HG02852 (cell line): ENCODE results near the gene ZNF74.

ENCODE experiments used
- ATAC-seq: cut with Tn5 transposase; IDR thresholded peaks from one replicate; pipeline ENCODE4 v1.9.1; 2021; ENCODE audit warnings: mild to moderate bottlenecking, moderate library complexity; ENCODE audit not compliant: unreplicated experiment

The ZNF74 gene

DNA sequence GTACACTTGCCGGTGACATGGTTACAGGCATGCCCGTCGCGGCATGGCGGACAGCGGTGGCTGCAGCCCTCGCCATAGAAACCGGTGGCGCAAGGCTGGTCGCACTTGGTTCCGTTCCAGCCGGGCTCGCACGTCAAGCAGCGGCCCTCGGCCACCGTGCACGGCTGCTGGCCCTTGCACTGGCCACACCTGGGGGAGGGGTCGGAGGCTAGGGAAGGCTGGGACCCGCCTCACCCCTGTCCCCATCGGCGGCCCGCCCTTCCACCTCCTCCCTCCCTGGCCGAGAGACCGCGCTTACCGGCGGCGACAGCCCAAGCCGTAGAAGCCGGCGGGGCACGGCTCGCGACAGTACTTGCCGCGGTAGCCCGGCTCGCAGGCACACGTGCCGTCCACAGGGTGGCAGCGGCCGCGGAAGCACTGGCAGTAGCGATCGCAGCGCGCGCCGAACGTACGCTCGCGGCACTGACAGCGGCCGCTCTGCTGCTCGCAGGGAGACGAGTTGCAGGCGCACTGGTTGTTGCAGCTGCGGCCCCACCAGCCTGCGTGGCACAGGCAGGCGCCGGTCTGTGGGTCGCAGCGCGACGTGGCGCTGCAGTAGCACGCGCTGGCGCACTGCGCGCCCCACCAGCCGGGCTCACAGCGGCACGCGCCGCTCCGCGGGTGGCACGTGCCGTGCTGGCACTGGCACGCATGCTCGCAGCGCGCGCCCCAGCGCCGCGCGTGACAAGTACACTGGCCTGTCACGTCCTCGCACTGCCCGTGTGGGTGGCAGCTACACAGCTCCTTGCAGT lies 37.0 kb downstream of the ZNF74 start:
- no peak for ATAC-seq

DNA sequence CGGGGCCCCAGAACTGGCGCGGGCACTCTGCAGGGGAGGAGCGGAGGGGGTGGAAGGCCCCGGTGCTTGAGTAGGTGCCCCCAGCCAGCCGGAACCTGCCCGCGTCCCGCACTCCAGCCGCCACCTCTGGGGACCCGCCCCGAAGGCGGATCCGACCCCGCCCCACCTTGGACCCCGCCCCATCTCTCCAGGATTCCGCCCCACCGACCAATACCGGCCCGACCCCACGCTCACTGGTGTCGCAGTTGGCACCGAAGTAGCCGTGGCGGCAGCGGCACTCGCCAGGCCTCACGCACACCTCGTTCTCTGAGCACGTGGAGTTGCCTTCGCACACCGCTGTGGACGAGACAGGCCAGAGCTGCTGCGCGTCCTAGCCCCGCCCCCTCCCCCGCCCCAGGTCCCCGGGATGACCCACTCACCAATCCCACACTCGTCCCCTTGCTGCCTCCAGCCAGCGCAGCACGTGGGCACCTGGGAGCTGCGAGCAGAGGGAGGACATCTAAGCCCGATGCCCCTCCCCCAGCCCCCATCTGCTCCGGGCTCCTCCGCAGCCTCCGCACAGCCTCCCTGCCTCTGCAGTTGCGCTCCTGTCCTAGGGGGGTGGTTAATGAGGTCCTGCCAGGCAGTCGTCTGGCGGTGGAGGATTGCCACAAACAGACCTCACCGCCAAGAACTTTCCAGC lies 37.7 kb downstream of the ZNF74 start:
- no peak for ATAC-seq

DNA sequence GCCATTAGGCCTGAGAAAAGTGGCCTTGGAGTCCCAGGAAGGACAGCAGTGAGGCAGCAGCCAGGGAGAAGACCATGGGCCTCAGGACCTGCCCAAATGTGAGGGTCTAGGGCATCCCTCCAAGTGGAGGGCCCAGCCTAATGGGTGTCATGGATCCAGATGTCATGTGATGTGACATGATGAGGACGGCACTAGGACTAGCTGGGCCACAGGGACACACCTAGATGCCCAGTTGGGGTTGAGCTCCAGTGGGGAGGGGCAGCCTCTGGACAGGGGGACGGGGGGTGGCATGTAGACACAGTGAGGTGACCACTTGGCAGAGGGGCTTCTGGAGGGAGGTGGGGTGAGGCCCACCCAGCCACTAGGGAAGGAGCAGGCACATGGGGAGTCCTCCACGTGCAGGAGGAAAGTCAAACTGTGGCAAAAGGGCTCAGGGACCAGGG lies 38.3 kb downstream of the ZNF74 start:
- no peak for ATAC-seq

DNA sequence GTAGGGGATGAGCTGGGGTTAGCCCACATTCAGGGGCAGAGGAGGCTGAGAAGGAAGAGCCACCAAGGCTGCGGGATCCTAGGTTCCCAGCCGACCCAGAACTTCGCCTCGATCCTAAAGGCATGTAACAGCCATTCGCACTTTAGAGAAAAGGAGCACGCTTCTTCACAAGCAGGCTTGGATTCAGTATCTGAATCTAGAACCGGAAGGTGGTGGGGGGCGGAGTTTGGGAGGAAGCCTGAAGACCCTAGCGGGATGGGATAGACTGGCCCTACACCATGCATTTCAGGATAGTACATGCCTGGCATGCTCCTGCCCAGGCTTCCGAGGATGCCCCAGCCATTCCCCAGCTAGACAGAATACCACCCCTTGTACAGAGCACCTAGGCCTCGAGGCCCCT lies 39.2 kb downstream of the ZNF74 start:
- no peak for ATAC-seq

DNA sequence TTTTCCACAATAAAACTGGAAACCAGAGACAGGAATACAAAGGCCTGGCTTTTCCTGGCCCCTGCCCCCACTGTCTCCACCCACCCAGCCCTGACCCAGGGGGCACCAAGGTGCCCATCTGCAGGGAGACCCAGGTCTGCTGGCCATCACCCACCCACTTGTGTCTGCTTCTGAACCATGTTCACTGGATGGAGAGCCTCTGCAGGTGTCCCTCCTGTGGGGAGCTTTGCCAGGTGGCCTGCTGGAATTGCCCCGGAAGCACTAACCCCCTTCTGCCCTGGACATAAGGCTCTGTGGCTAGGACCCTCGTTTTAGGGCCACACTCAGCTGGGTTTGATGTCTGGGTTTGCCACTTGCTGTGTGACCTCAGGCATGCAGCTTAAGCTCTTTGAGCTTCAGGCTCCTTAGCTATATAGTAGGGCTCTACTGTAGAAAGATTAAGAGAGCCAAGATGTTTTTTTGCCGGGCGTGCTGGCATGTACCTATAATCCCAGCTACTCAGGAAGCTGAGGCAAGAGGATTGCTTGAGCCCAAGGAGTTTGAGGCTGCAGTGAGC lies 39.8 kb downstream of the ZNF74 start:
- ATAC-seq: no peak

DNA sequence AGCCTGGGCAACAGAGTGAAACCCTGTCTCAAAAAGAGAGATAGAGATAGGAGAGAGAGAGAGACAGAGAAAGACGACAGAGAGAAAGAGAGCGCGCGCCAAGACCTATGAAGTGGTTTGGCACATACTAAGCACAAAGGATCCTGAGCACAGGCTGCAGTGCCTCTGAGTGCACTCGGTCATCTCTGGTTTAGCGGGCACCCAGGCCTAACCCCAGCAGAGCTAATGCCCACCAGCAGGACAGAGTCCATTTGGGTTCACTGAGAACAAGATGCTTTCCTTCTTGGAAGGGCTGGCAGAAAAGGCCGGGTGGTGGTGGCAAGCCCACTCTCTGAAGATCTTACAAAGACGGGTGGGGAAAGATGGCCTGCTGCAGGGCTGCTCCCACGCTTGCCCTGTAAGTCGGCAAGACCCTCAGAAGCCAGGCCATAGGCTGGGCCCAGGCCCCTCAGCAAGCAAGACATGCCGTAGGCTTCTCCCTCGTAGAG lies 40.4 kb downstream of the ZNF74 start:
- no peak for ATAC-seq

DNA sequence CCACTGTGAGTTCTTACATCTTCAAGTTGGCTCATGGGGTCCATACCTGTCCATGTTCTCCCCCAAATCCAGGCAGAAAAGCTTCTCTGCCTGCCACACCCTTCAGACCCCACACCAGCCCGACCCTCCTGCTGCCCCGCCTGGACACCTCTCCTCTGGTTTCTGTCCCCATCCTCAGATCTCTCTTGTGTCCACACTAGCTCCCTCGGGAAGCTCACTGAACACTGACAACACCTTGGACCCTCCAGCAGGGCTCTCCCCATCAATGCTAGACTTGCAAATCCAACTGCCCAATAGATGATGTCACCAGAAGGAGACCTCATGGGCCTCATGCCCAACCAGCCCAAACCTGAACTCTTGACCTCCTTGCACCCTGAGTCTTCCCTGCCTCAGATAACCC lies 40.8 kb downstream of the ZNF74 start:
- ATAC-seq: no peak

DNA sequence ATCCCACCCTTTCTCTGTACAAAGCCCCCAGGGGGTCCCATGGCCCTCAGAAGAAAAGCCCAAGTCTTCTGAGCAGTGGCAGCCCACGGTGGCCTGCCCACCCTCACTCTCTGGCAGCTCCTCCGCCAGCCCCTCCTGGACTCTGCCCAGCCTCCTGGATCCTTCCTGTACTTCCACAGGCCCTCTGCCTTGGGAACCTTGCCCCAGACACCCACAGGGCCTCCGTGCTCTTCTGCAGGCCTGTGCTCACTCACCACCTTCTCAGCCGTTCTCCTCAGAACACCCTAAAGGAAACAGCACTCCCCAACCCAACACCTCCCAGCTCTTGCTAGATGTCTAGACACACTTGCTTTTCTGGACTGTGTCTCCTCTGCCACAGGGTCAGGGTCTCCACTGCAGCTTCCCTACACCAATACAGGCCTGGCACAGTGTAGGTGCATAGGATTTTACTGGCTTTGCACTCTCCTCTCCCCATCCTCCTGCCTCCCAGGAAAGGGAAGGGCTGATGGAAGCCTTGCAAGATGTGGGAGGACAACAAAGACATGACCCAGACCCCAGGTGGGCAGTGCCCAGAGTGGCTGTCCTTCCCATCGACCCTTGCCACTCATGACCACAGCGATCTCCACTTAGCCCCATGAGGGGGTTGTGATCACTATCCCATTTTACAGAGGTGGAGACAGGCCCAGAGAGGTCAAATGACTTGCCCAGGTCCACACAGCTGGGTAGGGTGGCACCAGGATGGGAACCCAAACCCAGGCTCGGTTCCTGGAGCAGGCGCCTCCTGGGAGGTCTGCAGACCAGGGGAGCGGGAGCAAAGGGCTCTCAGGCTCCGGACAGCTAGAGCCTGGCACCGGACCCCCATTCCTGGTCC lies 41.7 kb downstream of the ZNF74 start:
- ATAC-seq: no peak

DNA sequence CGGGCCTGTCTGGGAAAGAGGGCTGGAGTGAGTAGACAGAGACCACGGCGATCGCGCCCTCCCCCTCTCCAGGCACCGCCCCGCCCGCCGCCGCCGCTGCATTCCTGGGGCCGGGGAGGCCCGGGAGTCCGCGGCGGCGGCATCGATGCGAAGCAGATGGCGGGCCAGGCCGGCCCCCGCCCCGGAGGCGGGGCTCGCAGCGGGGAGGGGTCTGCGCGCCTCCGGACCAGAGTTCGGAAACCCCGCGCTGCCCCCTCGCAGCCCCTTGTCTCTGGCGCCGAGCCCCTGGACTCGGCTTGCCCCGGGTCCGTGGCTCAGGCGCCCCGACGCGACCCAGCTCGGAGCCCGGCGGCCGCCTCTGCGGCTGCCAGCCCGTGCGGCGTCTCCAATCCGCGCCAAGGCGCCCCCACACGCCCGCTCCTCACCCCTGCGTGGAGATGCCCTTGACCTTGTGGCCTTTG lies 42.4 kb downstream of the ZNF74 start:
- no peak for ATAC-seq

DNA sequence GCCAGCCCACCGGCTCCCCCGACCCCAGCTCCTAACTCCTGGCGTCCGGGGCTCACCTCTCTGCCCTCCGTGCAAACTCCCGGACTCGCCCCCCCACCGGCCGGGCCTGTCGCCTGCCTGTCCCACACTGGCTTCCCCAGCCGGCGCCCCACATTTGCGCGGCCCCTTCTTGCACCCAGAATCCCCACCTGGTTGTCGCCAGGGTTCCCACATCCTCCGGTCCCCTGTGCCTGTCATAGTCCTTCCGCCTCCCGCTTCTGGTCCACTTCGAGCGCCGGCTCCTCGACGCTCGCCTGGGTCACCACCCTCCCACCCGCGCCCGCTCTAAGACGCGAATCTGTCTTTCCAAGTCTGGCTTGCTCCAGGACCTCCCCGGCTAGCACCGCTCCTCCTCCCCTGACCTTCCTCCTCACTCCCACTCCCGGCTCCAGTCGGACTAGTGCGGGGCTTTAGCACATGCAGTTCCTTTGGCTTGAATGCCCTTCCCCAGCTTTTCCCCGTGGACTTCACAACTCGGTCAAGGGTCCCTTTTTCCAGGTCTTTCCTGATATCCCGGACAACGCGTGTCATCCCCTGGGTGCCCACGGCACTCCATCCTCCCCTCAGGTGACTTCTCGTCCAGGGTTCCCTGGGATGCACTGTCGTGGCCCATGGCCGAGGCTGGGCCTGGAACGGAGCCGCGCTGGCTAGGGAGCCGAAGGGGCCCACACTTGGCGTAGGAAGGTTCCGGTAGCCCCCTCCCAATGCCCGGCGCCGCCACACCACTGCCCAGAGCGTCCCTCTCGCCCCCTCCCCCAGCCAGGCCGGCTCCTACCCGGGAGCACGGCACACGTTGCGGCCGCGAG lies 43.0 kb downstream of the ZNF74 start:
- no peak for ATAC-seq

DNA sequence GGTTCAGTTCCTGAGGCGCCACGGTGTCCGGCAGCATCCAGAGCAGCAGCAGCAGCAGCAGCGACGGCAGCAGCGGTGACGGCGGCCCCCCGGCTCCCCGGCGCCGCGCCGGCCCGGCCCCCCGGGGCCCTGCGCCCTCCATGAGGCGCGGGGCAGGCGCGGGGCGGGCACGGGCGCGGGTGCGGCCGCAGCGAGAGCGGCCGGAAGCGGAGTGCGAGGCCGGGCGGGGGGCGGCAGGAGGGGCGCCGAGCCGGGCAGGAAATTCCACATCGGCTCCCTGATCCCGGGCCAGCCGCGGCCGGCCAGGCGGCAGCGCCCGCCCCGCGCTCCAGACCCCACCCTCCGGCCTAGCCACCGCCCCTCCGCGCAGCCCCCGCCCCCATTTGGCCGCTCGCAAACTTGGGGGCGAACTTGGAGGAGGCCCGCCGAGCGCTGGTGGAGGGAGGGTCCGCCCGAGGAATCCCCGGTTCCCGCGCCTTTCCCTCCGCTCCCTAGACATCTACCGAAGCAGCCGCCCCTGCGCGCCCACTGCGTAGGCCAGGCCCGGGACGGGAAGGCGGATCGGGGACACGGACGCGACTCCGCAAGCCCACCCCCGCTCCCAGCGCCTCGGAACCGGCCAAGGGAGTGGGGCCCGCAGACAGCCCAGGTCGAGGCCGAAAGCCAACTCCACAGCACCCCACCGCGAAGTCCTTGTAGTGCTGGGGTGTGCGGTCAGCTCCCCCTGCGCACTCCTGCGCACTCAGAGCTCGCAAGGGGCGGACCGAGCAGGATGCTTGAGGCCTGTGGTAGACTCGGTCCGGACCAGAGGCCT lies 43.9 kb downstream of the ZNF74 start, which contains the start of gene SCARF2:
Gene SCARF2 (minus strand): TSS at position 213 of the 814 bp plus-strand sequence. CDS start 71 bp downstream, at position 142.
- no peak for ATAC-seq

DNA sequence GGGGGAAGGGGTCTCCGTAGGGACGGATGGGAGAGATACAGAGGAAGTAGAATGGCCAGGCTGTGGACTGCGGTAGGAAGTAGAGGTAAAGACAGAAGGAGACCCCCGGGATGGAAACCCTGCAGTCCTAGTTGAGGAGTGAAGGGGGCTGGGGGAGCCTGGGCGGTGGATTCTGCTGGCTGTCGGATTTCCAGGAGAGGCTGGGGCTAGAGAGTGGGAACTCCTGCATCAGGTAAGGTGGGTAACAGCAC lies 44.4 kb downstream of the ZNF74 start:
- ATAC-seq: no peak

DNA sequence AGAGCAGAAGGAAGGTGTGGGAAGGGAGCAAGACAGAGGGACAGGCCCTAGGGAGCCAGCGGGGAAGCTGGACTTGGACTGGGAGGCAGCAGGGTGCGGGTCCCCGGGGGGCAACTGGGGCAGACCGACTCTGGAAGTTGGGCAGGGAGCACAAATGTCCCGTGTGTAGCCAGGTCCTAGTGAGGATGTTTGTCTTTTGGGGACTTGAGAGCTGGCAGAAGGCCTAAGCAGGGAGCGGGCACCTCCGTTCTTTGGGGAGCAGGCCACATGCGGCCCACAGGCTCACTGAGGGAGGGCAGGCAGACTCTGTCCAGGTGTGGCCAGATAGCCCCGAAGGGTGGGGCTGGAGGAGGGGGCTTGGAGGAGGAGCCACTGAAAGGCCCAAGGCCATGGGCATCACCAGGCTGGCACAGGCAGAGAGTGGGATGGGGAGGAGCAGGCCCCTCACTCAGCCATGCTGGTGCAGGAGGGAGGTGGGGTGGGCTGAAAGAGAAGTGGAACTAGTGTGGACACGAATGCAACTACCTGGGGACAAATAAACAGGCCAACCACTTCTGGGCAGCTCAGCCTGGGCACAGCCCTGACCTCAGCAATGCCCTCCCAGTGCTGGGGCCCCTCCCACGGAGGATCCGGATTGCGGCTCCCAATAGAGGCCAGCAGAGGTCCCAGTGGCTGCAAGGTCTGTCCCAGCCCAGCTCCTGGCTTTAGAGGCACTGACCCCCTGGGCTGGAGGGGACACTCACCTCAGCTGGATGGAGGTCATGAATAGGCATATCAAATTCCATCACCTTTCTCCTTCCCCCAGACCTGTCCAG lies 44.9 kb downstream of the ZNF74 start:
- ATAC-seq: no peak

DNA sequence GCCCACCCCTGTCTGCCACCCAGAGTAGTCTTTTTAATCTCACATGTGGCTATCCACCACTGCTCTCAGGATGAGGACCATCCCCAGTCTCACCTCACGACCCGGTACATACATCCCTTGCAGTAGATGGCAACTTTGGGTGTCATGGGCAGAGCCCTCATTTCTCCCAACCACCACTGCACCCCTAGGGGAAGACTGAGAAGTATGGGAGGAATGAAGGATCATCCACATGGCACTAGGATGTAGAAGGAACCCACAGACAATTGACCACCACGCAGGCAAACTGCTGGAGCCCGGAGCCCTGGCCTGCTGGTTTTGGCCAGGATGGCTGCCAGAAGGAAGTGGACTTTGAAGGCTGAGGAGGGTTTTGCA lies 45.6 kb downstream of the ZNF74 start:
- ATAC-seq: no peak

DNA sequence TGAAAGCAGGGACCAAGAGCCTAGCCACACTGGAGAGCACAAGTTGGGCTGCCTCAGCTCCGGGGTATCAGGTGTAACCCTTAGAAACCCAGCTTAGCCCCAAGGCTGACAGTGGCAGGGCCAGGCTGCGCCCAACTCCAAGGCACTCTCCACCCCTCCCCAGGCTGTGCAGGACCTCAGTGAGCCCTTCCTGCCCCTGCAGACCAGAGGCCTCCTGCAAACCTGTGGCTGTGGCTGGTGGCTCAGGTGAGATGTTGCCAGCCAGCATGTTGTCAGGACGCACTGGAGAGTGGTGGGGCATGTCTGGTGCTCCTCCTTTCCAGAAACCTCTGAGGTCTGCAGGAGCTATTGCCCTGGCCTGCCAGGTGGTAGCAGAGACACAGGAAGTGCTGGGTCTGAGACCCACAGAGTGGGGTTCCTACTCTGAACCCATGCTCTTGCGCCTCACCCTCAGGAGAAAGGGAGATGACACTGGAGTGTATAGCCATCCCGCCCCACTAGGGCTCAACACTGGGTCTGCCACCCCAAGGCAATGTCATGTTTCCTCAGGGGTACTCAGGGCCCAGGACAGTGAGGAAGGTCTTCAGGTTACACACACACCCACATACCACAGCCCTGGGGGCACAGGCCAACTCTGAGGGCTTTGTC lies 46.1 kb downstream of the ZNF74 start:
- ATAC-seq: no peak

DNA sequence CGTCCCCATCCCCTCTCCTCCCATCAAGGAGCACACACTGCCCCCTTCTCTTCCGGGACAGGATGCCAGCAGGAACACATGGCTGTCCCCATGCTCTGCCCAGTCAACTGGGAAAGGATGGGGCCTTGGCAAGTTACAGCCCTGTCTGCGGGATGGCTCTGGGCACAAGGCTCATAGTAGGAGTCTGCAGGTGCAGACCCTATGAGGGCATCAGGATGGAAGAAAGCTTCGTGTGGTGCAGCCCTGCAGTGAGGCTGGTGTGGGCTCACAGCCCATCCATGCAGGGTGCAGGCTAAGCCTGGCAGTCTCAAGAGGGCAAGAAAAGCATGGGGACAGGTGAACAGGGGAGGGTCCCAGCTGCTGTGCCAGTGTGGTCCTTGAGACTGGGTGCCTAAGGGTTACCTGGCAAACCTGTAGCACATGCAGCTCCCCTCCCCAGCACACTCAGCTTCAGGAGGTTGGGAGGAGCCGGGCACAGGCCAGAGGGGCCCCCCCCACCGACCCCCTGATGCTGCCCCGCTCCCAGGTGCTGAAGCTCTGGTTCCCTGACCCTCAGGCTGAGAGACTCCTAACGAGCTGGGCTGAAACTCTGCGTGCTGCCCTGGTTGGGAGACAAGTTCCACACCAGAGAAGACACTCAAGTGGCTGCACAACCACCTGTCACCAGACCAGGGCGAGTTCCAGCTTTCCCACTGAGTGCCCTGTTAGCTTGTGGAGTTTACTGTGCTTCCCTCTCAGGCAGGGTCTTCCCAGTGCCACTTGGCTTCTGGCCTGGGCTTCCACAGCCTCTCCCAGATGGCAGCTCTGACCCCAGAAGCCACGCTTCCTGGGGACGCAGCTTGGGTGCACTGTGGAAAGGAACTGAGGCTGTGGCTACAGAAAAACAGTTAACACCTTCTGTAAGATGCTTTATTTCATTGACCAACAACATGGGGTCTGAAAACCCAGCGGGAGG lies 47.0 kb downstream of the ZNF74 start:
- ATAC-seq: no peak
